ENCODE measurements around the gene SLC22A12. TPM values are rescaled to one million over a fixed set of nuclear protein-coding genes. Genes with fewer than 3 reads are reported as not detected.

The SLC22A12 gene
- total RNA-seq, 4 donors from 2014 or later = 0.56 TPM; not detected in 3

GRCh38 chr11:64628596-64628995 lies 37.6 kb downstream of the SLC22A12 start:
- DNase-seq (ENCODE audit: low spot score) (no peak), ATAC-seq (ENCODE audit: low FRiP score) (no peak)
- TF ChIP-seq CTCF (IDR thresholded peaks at IDR 0.05) = no peak

- ATAC-seq (ENCODE audit: low FRiP score) (no peak), DNase-seq (ENCODE audit: low spot score) (no peak)
- TF ChIP-seq CTCF (IDR thresholded peaks at IDR 0.05) = no peak
Measured at GRCh38 chr11:64629103-64629502, 38.1 kb downstream of the SLC22A12 start.

GRCh38 chr11:64629796-64630562 lies 39.0 kb downstream of the SLC22A12 start:
- DNase-seq (ENCODE audit: low spot score) (no peak), ATAC-seq (ENCODE audit: low FRiP score) (no peak)
- no peak for TF ChIP-seq CTCF (IDR thresholded peaks at IDR 0.05)

- no peak for ATAC-seq (ENCODE audit: low FRiP score)
- no peak for DNase-seq (ENCODE audit: low spot score)
- TF ChIP-seq CTCF (IDR thresholded peaks at IDR 0.05) = no peak
Measured at GRCh38 chr11:64631675-64632074, 40.7 kb downstream of the SLC22A12 start.

GRCh38 chr11:64632237-64632636 lies 41.2 kb downstream of the SLC22A12 start:
- no peak for TF ChIP-seq CTCF (IDR thresholded peaks at IDR 0.05)
- ATAC-seq (ENCODE audit: low FRiP score) (no peak), DNase-seq (ENCODE audit: low spot score) (no peak)

GRCh38 chr11:64632654-64633053 lies 41.6 kb downstream of the SLC22A12 start:
- no peak for TF ChIP-seq CTCF (IDR thresholded peaks at IDR 0.05)
- DNase-seq (ENCODE audit: low spot score) (no peak), ATAC-seq (ENCODE audit: low FRiP score) (no peak)

GRCh38 chr11:64633555-64634159 lies 42.6 kb downstream of the SLC22A12 start:
- ATAC-seq (ENCODE audit: low FRiP score) (no peak), DNase-seq (ENCODE audit: low spot score) (no peak)
- no peak for TF ChIP-seq CTCF (IDR thresholded peaks at IDR 0.05)
